Subcutaneous adipose tissue (tissue), 4 donors: ENCODE data around the gene CLIC6. TPM values are rescaled to one million over a fixed set of nuclear protein-coding genes. Genes with fewer than 3 reads are reported as not detected.

Experiments used
- CTCF ChIP-seq: fragments of 450-650 bp; IDR thresholded peaks from one replicate; pipeline ENCODE4 v1.5.1; 2016; ENCODE audit warnings: low read depth, mild to moderate bottlenecking, control low read depth, antibody characterized with exemption, moderate library complexity
- total RNA-seq, 4 donors: library from RNA; depleted of rRNA; stranded (reverse); fragments of >200 nt; gene quantifications; one replicate each; pipeline ENCODE4 v1.1.0, GENCODE V29; 2016

Gene CLIC6
- total RNA-seq, 4 donors from 2014 or later, result 10.4 to 37.7 (median 20.3) TPM

- TF ChIP-seq CTCF, result no peak
Observed at GRCh38 chr21:34630536-34631143, 38.2 kb upstream of the CLIC6 start.

- no peak for TF ChIP-seq CTCF
Observed at GRCh38 chr21:34632498-34632897, 36.3 kb upstream of the CLIC6 start.

DNA sequence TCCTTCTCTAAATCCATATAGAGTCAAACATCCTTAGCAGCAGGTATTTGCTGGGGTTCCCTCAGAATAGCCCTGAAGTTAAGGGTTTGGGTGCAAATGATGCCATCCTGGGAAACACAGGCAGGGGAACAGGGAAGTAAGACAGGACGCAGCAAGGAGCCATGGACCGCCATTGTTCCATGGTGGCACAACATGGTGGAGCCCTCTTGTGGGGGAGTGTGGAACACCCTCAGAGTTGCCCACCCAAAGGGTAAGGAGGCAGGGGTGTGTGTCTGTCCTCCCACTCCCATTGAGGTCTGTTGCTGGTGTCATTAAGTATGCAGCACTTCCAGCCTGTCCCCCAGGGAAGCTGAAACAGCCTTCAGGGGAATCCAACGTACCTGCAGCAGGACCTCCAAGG lies 33.5 kb upstream of the CLIC6 start:
- TF ChIP-seq CTCF, result no peak

GRCh38 chr21:34636961-34637360 lies 31.8 kb upstream of the CLIC6 start:
- TF ChIP-seq CTCF, result no peak

GRCh38 chr21:34639250-34639649 lies 29.5 kb upstream of the CLIC6 start:
- no peak for TF ChIP-seq CTCF

GRCh38 chr21:34639882-34640788 lies 28.7 kb upstream of the CLIC6 start:
- TF ChIP-seq CTCF, result no peak

DNA sequence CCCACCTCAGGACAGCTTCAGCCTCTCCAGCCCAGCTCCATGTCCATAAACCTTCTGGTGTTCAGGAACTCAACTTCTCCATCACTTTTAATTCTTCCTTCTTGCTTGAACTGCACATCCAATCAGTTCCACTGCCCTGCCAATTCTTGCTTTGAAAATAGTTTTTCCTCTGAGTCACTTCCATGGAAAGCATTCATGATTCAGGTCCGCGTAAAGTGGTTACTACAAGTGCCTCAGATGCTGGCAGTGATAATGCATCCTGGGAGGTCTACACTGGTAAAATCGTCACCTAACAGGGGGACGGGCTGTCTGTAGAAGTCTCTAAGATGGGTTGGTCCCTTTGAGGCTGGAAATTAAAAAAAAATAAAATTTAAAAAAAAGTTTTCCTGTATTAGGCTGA lies 27.9 kb upstream of the CLIC6 start:
- no peak for TF ChIP-seq CTCF
